HG02678 (cell line): Measurements from ENCODE around the gene DCPS.

Experiments
- ATAC-seq: cut with Tn5 transposase; IDR thresholded peaks from one replicate; pipeline ENCODE4 v1.9.1; 2021; ENCODE audit warnings: mild to moderate bottlenecking, moderate library complexity; ENCODE audit not compliant: unreplicated experiment

Gene DCPS

DNA sequence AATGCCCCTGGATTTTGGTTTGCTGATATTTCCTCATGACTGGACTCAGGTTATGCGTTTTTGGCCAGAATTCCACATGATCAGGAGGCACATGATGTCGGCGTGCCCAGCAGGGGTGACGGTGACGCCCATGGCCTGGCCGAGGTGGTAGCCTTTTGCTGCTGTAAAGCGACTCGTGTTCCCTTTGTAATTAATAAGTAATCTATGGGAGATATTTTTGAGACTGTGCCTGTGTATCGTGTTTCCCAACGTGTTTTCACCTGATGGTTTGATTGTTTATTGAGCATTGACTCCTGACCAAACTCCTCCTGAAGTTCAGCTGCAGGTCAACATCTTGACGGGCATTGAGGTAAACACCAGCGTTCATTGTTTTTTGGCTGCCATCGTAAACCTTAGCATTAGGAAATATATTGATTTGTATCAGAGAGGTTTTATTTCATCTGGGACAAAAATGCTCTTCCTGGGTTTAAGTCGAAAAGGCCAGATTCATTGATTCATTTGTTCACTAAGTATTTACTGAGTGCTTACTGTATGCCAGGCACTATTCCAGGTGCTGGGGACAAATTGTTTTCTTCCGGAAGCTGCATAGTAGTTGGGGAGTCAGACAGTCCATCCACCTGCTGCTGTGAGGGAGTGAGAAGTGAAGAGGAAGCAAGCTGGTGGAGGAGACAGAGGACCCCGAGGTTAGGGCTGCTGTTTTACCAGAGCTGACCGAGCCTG is 23.6 kb downstream of the DCPS start:
- no peak for ATAC-seq

DNA sequence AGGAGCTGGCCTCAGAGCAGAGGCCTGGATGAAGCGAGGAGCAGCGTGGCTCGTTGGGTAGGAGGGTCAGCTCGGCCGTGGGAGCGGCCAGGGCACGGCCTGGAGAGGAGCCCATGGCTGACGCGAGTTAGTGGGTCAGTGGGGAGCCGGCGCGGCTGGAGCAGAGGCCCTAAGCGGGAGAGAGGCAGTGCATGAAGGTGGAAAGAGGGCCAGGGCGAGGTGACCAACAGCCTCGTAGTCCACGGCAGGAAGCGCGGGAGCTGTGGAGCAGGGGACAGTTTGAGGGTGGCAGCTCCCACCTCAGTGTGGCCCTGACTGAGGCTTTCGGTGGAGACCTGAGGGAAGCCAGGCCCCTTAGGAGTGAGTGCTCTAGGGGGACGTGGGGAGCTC is 24.1 kb downstream of the DCPS start:
- ATAC-seq: no peak

DNA sequence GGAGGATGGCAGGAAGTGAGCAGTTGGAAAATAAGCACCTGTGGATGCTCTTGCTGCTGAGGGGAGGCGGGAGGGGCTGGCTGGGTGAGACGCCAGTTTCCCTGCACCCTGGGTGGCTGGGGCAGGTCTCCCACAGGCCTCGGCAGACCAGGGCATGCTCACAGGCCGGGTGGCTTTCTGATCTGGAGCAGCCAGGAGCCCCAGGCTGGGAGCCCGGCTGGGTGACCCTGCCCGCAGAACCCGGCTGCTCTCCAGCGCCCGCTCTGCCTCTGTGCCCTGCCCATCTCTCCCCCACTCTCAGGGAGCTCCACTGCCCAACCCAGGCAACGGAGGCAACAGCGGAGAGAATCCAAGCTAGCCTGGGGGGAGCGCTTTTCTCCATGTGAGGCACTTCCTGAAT is 24.6 kb downstream of the DCPS start:
- ATAC-seq: no peak

DNA sequence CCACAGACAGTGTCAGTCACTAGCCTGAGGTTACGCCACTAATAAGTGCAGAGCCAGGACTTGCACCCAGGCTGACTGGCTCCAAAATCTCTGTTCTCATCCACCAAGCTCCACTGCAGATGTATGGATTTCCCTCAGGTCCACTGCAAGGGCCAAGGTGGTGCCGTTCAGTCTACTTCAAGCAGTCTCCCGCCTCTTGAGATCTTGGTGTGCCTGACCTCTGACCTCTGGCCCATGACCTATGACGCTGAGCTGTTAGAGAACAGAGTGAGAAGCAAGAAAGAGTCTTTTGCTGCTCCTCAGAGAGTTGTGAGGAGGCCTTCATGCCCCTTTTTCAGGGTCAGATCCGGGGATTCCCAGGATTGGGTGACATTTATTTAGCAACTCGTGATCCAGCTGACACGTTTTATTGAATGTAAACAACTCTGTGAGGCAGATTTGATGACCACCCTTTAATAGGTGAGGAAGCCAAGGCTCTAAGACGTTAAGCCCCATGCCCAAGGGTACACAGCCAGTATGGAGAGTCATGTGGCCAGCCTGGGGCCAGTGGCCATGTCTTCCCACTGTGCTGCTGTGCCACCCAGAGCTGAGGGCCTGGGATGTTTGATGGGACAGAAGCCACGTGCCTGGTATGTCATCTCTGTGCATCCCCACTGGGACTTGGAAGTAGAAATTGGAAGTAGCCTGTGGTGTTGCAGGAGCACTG is 25.2 kb downstream of the DCPS start:
- no peak for ATAC-seq

DNA sequence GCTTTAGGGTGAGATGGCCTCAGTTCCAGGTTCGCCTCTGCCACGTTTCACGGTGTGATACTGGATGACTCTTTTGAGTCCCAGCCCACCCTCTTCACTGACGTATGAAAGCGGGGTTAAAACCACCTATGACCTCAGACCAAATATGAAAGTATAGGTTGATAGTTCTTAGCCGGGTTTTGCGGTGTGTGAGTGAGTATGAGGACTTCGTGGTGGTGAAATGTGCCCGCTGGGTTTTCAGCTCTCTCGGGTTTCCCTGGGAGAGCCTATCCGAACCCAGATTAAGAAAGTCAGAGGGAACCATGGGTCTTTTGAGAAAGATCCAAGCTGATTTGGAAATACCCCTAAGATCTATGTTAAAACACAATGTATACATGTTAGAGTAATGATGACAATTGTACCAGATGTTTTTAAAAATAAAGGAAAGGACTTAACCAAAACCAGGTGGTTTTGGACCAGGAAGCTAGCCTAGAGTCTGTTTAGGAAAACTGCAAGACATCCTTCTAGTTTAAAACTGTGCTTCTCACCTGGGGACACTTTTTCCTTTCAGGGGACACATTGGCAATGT is 25.9 kb downstream of the DCPS start:
- ATAC-seq: no peak

DNA sequence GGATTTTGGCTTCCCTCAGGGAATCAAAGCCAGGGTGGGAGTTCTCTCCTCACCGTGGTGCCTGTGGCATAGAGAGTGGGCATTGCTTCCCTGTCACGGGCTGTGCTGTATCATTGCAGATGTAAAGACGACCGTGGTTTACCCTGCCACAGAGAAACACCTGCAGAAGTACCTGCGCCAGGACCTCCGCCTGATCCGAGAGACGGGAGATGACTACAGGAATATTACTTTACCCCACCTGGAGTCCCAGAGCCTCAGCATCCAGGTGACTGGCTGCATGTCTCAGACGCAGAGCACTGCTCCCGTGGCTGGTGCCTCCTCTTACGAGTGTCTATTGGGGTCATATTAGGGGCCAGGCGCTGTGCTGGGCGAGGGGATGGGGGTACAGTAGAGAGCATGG is 27.4 kb downstream of the DCPS start:
- no peak for ATAC-seq

DNA sequence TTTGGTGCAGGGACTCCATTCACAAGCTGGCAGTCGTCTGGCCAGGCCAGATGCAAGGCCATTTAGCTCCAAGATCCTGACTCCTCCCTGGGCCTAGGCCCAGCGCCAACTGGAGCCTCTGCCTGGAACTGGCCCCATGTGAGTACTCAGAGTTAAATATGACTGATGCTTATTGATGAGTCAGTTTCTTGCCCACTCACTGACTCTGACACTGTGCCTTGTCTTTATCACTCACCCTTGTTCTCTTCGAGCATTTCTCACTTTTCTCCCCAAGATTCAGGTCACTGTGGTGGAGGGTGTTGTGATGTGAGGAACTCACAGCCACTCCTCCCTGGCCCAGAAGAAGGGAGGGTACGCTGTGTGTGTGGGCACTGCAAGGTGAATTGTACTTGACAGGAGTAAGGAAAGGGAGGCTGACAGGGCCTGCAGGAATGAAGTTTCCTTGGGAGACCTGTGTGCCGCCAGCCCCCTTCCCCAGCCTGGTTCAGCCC is 28.4 kb downstream of the DCPS start:
- no peak for ATAC-seq

DNA sequence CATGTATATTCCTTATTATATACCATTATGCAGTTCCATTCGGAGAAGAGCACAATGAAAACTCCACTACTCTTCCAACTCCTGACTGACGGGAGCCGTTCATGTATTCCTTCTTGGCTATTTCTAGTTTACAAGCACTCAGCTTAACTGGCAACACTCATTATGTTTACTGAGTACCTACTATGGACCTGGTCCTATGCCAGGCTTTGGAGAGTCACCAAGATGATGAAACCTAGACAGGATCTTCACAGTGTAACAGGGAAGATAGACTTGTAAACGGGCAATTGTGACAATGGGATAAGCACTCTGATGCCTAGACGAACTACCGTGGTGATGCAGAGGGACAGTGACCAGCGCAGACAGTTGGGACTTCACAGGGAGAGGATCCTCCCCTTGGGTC is 29.3 kb downstream of the DCPS start:
- no peak for ATAC-seq

DNA sequence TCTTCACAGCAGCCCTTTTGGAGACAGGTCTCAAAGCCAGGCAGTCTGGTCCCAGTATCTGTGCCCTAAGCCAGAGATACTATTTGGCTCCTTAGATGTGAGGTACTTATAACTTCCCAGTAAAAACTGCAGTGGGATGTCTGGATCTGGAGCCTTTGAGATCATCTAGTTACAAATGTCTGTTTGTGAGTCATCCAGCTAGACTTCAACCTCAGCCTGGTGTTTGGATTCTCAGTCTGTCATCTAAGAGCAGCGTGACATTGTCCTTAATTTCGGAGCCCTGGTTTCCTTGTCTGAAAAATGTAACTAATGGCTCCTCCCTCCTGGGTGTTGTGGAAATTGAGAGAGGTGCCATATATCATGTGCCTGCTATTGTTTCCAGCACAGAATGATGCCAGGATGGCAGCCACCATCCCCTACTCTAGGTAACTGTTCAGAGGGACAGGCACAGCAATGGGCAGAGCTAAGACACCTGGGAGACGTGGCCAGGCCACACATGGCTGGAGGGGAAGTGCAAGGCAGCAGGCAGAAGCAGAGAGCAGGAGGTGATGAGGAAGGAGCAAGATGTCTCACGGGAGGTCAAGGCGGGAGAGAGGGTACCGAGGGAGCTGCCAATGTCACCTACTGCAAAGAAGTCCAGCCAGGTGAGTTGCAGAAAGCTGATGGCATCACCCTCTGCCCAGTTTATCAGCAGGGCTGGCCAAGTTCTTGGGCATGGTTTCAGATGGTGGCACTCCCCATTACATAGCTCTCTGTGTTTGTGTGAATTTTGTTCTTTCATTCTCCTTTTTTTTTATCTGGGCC is 31.0 kb downstream of the DCPS start:
- ATAC-seq: no peak

DNA sequence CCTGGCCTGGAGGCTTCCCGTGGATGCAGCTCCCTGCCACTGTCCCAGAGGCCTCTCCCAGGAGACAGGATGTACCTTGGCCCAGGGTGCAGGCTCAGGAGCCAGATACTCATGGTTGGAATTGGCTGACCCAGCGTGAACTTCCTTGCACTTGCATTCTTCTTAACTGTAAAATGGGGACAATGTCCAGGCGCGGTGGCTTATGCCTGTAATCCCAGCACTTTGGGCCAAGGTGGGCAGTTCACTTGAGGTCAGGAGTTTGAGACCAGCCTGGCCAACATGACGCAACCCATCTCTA is 31.6 kb downstream of the DCPS start:
- ATAC-seq: no peak

DNA sequence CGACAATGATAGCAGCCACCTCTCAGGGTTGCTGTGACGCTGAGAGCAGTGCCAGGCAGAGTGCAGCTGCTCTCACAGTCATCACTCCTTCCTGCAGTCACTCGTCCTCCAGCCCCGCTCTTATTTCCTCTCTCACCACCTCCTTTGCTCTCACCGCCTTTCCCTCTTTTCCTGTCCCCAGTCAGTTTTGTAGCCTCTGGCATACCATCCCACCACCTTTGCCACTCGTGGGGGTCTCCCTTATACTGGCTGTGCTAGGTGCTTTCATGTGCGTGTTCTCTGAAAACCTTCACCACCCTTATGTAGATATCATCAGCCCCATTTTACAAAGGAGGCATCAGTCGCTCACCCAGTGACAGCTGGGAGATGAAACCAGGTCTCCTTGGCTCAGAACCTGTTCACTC is 32.3 kb downstream of the DCPS start:
- ATAC-seq: no peak

DNA sequence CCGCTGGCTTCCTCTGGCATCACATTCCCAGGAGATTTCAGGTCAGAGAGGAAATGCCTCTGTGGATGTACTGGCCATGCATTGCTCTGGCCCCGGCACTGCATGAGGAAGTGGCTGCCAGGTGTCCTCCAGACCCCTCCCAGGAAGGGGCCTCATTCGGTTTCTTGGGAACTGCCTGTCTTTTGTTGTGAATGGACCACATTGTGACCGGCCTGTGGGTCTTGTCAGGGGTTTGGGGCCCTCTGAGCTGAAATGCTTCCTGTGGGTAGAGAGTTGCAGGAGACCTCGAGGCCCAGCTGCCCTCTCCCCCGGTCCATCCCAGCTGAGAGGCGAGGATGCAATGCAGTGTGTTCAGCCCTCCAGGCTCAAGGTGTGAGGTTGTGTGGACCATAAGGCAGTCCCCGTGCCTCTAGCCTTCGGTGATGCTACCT is 32.8 kb downstream of the DCPS start:
- no peak for ATAC-seq

DNA sequence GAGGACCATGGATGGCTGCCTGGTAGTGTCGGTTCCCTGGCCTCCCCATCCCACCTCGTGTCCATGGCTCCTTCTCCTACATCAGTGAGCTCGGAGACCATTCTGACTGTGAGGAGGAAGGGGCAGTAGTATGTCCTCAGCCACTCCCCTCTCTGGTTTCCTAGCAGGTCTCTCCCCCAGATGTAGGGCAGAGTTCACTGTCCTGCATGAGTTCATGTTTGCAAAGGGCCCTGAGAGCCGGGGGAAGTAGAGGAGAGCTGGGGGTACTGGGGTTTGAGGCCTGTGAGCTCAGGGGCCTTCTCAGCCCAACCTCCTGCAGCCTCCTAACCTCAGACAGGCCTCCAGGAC is 33.2 kb downstream of the DCPS start:
- no peak for ATAC-seq

DNA sequence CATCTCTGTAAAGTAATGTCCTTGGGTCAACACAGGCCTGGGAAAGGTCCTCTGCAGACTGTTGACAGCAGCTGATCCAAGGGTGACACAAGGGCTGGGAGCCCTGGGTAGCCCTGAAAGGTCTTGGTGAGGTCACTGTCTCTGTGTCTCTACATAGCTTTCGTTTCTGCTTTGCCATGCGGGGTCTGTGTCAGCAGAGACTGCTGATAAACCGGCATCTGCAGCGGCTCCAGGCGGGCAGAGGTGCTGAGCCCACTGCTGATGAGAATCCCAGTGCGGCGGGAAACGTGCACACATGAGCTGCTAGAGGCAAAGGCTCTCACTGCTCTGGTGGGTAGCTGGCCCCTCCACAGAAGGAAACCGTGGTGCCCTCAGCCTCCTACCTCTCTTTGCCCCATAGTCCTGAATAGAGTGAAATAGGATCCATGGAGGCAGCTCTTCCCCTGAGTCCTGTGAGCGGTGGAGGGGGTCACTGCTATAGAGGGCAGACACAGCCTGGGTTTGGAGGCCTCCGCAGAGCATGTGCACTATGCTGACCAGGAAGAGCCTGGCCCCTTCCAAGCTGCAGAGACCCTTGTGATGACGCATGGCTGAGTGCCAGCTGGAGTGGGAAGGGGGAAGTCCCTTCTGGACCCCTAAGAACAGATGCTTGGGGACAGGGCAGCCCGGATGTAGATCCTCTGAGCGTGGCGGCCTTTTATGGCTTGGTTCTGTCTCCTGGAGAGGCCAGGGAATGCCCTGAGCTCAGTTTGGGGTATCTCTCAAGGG is 33.8 kb downstream of the DCPS start:
- no peak for ATAC-seq

DNA sequence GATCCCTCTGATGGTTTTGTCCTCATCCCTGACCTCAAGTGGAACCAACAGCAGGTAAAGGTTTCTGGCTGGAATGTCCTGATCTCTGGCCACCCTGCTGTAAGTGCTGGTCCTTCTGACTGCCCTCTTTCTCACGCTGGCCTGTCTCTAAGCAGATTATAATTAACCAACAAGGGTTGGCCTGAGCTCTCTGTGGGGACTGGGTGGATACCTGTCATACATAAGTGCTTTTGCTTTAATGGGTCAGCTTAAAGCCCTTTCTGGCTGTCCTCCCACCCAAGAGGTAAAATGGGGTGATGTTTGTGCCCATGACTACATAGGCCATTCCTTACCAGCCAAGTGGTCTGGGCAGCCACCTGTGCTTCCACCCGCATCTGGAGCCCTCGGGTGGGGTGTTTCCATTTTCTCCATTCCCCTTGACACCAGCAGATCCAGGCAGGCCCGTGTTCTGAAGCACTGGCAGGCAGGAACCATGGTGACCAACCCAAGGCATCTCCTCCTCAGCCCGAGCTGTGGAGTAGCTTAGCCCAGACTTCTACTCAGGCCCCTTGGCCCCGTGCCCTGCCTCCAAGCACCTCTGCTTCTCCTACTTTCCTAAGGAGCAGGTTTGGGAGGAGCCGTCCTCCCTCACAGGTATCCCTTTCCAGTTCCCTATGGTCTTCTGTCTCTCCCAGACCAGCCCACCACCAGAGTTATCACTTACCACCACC is 34.6 kb downstream of the DCPS start:
- ATAC-seq: no peak

DNA sequence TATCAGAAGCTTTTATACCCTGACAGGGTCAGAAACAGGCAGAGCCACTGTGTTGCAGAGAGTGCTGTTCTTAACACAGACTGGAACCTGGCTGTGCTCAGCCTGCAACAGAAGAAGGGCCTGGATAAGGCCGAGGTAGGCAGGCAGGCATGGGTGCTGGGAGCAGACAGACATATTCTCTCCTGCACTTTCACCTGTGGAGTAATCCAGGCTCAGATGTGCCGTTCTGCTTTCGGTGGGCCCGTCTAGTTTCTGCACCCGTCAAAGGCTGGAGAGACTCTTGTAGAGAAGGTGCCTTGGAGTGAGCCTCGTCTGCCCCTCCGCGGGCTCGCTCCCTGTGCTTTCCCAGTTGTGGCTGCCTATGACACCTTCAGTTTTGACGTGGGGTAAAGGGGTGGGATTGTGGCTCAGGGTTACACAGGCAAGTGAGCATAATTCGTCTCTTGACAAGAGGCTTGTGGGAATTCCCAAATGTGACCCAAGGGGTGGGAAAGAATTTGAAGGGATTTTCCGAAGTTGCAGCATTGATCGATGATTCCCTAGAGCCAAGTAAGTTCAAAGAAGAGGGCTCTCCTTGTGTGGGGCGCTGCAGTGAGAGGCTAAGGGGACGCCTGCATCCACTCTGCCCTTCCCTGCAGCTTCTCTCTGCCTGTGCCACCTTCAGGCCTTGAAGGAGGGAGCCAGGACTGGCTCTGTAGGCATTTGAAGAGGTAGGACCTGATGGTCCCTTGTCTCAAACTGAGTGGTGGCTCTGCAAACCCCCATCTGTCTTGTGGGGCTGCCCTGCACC is 35.4 kb downstream of the DCPS start:
- no peak for ATAC-seq

DNA sequence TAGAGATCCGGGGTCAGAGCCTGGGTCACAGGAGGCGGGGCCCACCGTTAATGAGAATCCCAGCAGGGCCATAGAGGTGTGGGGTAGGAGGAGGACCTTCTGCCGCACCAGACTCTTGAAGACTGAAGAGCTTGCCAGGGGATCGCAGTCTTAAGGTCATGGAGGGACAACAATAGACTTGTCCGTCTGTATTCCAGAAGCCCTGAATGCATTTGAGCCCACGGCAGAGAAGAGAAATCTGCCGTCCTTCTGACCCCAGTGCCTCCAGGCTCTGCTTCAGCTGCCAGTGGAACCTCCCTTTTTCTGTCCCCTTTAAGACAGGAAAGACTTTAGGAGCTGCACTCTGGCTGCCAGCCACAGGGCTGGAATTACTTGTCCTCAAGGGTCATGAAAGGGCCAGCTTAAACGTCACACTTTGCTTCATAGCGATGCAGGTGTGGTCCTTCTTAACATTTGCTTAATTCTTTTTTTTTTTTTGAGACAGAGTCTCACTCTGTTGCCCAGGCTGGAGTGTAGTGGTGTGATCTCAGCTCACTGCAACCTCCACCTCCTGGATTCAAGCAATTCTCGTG is 36.1 kb downstream of the DCPS start:
- ATAC-seq: no peak

DNA sequence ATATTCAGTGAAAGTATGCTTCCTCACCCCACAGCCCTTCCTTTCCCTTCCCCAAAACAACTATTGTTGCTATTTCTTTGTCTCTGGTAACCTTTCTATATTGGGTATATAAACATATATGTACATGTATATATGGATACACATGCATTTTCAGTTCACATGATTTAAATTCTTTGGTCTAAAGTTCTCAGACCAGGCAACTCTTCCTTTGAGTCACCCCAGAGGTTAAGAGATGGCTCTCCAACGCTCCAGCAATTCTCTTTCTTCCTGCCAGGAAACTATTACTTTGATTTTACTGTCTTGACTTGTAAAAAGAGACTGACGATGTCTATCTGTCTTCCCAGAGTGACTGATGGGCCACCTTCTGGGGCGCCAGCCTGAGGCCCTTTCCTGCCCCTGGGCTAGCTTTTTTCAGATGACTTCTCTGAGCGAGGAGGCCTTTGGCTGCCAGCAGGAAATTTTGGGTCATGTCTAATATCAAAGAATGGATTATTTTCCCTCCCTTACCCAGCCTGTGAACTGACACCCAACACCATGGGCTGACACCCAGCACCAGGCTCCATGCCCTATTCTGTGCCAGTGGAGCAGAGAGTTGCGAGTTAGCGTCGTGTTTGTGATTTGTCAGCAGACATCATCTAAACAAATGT is 37.2 kb downstream of the DCPS start:
- ATAC-seq: no peak

DNA sequence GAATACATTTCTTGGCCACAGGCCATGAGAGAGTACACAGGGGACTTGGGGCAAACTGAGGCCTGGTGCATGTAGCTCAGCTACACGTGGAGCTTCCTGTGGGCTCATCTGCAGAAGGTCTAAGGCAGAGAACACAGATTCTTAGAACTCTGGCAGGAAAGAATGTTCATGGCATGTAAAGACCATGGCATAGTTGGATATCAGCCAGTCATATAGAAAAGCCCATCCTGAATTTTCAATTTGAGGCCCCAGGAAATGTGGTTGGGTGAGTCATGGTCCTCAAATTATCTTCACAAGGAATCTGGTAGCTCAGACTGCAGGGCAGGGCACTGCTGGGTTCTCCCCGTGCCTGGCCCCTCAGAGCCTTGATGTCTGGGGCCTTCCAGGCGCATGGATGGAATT is 37.9 kb downstream of the DCPS start:
- ATAC-seq: no peak
